MM.1S (cell line): Measurements from ENCODE around the gene SFXN5.

Source experiments
- DNase-seq: peaks from one replicate; pipeline ENCODE4 v3.0.0-alpha.2; 2015
- H2AFZ ChIP-seq: fragments of 300-600 bp; sonication (generic); 2 replicates; pipeline ENCODE4 v1.6.0; 2016; ENCODE audit warnings: antibody characterized with exemption, low read length
- H3F3A ChIP-seq: fragments of 300-600 bp; sonication (generic); 2 replicates; pipeline ENCODE4 v1.6.1; 2016; ENCODE audit warnings: mild to moderate bottlenecking, antibody characterized with exemption, low read length, moderate library complexity, mixed read lengths; ENCODE audit not compliant: insufficient read depth
- H3K27ac ChIP-seq: fragments of 300-600 bp; sonication (generic); 2 replicates; pipeline ENCODE4 v1.5.1; 2016; ENCODE audit warnings: mild to moderate bottlenecking, low read length
- H3K27me3 ChIP-seq: fragments of 300-600 bp; sonication (generic); replicated peaks from 2 replicates; pipeline ENCODE4 v1.6.0; 2016; ENCODE audit warnings: low read length; ENCODE audit not compliant: insufficient read depth
- H3K36me3 ChIP-seq: fragments of 300-600 bp; sonication (generic); replicated peaks from 2 replicates; pipeline ENCODE4 v1.6.1; 2016; ENCODE audit warnings: mild to moderate bottlenecking, low read length, mixed read lengths; ENCODE audit not compliant: insufficient read depth
- H3K4me1 ChIP-seq: fragments of 300-600 bp; sonication (generic); 2 replicates; pipeline ENCODE4 v1.6.1; 2016; ENCODE audit warnings: low read length, mixed read lengths
- H3K4me2 ChIP-seq: fragments of 300-600 bp; sonication (generic); 2 replicates; pipeline ENCODE4 v1.6.0; 2016; ENCODE audit warnings: low read depth, low read length
- H3K4me3 ChIP-seq: fragments of 300-600 bp; sonication (generic); 2 replicates; pipeline ENCODE4 v1.5.1; 2016; ENCODE audit warnings: low read length, mixed read lengths
- H3K79me2 ChIP-seq: fragments of 300-600 bp; sonication (generic); 2 replicates; pipeline ENCODE4 v1.6.1; 2016; ENCODE audit warnings: mixed run types, low read length, mixed read lengths
- H3K9ac ChIP-seq: fragments of 300-600 bp; sonication (generic); 2 replicates; pipeline ENCODE4 v1.6.1; 2016; ENCODE audit warnings: low read length, mixed read lengths
- H3K9me2 ChIP-seq: fragments of 300-600 bp; sonication (generic); replicated peaks from 2 replicates; pipeline ENCODE4 v1.6.1; 2016; ENCODE audit warnings: mild to moderate bottlenecking, low read length, mixed read lengths; ENCODE audit not compliant: insufficient read depth
- H3K9me3 ChIP-seq: fragments of 300-600 bp; sonication (generic); replicated peaks from 2 replicates; pipeline ENCODE4 v1.6.1; 2016; ENCODE audit warnings: mild to moderate bottlenecking, low read length, mixed read lengths; ENCODE audit not compliant: insufficient read depth
- H4K20me1 ChIP-seq: fragments of 300-600 bp; sonication (generic); 2 replicates; pipeline ENCODE4 v1.6.1; 2016; ENCODE audit warnings: mild to moderate bottlenecking, low read length, moderate library complexity, mixed read lengths; ENCODE audit not compliant: insufficient read depth
- CTCF ChIP-seq: fragments of 300-600 bp; sonication (generic); IDR thresholded peaks from 2 replicates; pipeline ENCODE4 v1.5.1; 2016; ENCODE audit warnings: antibody characterized with exemption, low read length, mixed read lengths
- EZH2 ChIP-seq: fragments of 300-600 bp; sonication (generic); optimal IDR thresholded peaks from 2 replicates; pipeline ENCODE3; 2017; ENCODE audit warnings: low read depth, mild to moderate bottlenecking, antibody characterized with exemption, low read length, mixed read lengths
- EZH2phosphoT487 ChIP-seq: fragments of 300-600 bp; sonication (generic); IDR thresholded peaks from 2 replicates; pipeline ENCODE4 v1.6.1; 2018; ENCODE audit warnings: antibody characterized with exemption, low read length

SFXN5 gene

GRCh38 chr2:72956050-72956395 lies 115.5 kb downstream of the SFXN5 start:
- no peaks in the 10 kb centered on the region for H3K79me2 ChIP-seq
- no peaks in the 10 kb centered on the region for H3K9me2 ChIP-seq
- no peak for TF ChIP-seq EZH2phosphoT487
- TF ChIP-seq CTCF: no peak
- no peak for TF ChIP-seq EZH2
- no peak overlapping the region for H3K4me2 ChIP-seq
- no peak overlapping the region for H2AFZ ChIP-seq
- H3F3A ChIP-seq: no peaks in the 10 kb centered on the region
- DNase-seq: no peak
- H3K9ac ChIP-seq: no peak overlapping the region
- no peaks in the 10 kb centered on the region for H3K9me3 ChIP-seq
- no peak overlapping the region for H3K27ac ChIP-seq
- H3K4me3 ChIP-seq: no peak overlapping the region
- H3K27me3 ChIP-seq: no peaks in the 10 kb centered on the region
- H3K4me1 ChIP-seq: no peaks in the 10 kb centered on the region
- no peaks in the 10 kb centered on the region for H4K20me1 ChIP-seq
- no peaks in the 10 kb centered on the region for H3K36me3 ChIP-seq

GRCh38 chr2:72955228-72956049 lies 116.1 kb downstream of the SFXN5 start:
- Histone ChIP-seq H3K27ac (no peak overlapping the region), H3K9ac (no peak overlapping the region)

GRCh38 chr2:72954376-72955227 lies 116.9 kb downstream of the SFXN5 start:
- no peak overlapping the region for H3K27ac ChIP-seq
- H2AFZ ChIP-seq: no peak overlapping the region
- no peak overlapping the region for H3K4me2 ChIP-seq
- H3K9me3 ChIP-seq: no peaks in the 10 kb centered on the region
- H3K9ac ChIP-seq: no peak overlapping the region
- TF ChIP-seq EZH2 (no peak), EZH2phosphoT487 (no peak), CTCF (no peak)
- no peaks in the 10 kb centered on the region for H3K36me3 ChIP-seq
- H3F3A ChIP-seq: no peaks in the 10 kb centered on the region
- no peaks in the 10 kb centered on the region for H3K27me3 ChIP-seq
- H3K4me1 ChIP-seq: no peaks in the 10 kb centered on the region
- DNase-seq: no peak
- H3K9me2 ChIP-seq: no peaks in the 10 kb centered on the region
- no peak overlapping the region for H3K4me3 ChIP-seq
- H4K20me1 ChIP-seq: no peaks in the 10 kb centered on the region
- no peaks in the 10 kb centered on the region for H3K79me2 ChIP-seq

More at GRCh38 chr2:72955228-72956049, 116.1 kb downstream of the SFXN5 start:
- DNase-seq: no peak
- Histone ChIP-seq H3K4me1 (no peaks in the 10 kb centered on the region), H3K9me3 (no peaks in the 10 kb centered on the region), H3K79me2 (no peaks in the 10 kb centered on the region), H3K4me2 (no peak overlapping the region), H3K4me3 (no peak overlapping the region), H3K36me3 (no peaks in the 10 kb centered on the region), H3K9me2 (no peaks in the 10 kb centered on the region), H3F3A (no peaks in the 10 kb centered on the region), H3K27me3 (no peaks in the 10 kb centered on the region), H2AFZ (no peak overlapping the region), H4K20me1 (no peaks in the 10 kb centered on the region)
- TF ChIP-seq CTCF (no peak), EZH2phosphoT487 (no peak), EZH2 (no peak)
